Limb (tissue), 2 donors: ENCODE results near the gene TLE6.
"Not testable (repeated sequence)": the region's sequence is repeated elsewhere in the genome, so short reads cannot be mapped to it uniquely, and the experiment has no call there.

Experiments used
- DNase-seq, 2 donors: peaks; one replicate each; pipeline ENCODE4 v3.0.0-alpha.2; 2016; ENCODE audit errors: extremely low spot score in 2 of 2

TLE6 gene

DNA sequence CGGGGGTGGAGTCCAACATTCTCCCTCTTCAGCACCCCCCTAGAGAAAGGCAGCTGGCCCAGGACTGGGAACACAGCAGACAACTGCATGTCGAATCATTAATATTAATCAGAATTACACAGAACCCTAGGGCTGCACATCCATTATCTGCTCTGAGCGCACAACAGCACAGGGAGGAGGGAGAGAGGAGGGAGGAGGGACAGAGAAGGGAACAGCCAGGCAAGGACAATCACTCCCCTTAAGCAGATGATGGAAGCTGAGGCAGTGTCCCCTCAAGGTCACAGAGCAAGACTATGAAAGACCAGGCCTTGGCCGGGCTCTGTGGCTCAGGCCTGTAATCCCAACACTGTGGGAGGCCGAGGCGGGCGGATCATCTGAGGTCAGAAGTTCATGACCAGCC lies 25.7 kb downstream of the TLE6 start:
- DNase-seq: no peak

DNA sequence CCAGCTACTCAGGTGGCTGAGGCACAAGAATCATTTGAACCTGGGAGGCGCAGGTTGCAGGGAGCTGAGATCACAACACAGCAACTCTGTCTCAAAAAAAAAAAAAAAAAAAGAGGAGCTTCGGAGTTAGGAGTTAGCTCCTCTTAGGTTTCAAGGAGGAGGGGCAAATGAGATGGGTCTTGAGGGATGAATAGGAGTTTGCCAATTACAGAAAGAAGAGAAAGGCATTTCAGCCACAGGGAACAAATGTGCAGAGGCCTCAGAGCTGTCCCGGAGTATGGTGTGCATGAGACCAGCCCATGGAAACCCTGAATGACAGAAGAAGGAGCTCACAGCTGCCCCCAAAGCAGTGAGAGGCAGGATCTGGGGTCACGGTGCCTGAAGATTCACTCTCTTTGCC lies 27.2 kb downstream of the TLE6 start:
- no peak for DNase-seq

DNA sequence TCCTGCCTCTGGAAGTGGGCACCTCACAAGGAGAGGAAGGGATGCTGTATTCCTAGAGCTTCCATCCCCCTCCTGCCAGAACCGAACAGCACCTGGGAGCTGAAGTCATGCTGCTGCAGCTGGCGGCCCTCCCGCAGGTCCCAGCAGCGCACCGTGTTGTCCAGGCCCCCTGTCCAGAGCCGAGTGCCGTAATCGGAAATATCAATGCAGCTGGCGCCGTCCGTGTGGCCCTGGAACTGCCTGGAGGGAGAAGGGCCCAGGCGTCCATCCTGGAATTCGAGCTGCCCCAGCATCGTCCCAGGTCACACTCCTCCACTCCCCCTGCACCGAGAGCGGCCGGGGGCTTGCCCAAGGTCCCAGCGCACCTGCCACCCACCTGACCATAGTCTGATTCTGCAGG lies 28.0 kb downstream of the TLE6 start:
- DNase-seq: no peak

DNA sequence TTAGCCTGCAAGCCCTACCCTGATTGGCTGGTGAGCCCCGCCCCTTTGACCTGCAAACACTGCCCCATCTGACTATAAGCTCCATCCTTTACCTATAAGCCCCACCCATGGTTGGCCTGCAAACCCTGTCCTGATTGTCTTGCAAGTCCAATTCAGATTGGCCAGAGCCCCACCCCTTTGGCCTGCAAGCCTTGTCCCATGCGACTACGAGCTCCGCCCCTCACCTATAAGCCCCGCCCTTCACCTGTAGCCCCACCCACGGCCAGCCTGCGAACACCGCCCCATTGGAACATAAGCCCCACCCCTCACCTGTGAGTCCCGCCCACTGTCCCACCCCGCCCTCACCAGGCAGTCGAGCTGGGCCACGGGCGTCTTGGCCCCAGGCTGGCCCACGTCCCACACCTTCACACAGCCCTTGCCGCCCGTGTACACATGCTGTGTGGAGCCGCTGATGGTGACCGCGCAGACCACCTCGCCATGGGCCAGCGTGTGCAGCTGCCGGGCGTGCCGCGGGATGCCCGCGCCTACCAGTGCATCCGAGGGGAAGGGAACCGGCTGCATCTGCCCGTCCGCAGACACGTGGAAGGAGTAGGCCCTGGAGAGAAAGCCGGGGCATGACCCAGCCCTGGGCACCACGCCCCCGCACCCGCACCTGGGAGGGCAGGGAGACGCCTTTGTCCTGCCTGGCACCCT lies 28.9 kb downstream of the TLE6 start:
- DNase-seq: no peak

DNA sequence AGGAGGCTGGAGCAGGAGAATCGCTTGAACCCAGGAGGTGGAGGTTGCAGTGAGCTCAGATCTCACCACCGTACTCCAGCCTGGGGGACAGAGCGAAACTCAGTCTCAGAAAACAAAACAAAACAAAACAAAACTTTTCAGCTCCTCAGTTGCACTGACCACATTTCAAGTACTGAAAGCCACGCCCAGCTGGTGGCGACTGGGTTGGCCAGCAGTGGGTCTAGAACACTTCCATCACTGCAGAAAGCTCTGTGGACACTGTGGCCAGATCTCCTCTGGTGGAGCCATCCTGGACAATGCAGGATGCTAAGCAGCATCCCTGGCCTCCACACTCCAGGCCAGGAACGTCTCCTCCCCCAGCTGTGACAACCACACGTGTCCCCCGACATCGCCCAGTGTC lies 30.6 kb downstream of the TLE6 start:
- no peak for DNase-seq

DNA sequence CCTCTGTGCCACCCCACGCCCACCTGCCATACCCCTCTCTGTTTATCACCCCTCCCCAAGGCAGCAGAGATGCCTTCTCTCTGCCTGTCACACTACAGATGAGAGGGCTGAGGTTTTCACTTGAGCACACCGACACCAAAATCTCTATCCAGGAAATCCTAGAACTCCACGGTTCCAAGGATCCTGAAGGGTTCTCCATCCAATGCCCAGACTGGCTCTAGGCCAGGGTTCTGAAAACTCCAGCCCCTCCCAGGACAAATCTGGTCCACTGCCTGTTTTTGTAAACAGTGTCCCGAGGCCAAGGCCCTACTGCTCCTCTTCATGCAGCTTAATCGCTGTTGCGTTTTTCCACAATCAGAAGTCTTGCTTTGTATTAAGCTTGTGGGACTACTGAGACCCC lies 31.6 kb downstream of the TLE6 start:
- no peak for DNase-seq

DNA sequence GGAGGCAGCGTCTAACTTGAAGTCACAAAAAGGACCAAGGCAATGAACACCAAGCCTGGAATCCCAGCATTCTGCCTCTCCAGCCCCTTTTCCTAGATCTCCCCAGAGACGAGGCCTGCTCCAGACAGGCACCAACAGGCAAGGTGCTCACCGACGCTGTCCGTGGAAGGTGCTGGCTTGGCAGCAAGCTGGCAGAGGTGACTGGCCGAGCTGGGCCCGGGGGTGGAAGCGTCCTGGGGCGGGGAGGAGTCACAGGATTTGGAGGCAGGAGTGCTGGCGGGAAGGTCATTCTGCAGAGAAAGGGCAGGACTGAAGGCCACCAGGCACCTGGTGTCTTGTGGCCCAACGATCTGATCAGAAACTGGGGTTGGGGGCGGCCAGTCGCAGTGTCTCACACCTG lies 33.5 kb downstream of the TLE6 start:
- no peak for DNase-seq

DNA sequence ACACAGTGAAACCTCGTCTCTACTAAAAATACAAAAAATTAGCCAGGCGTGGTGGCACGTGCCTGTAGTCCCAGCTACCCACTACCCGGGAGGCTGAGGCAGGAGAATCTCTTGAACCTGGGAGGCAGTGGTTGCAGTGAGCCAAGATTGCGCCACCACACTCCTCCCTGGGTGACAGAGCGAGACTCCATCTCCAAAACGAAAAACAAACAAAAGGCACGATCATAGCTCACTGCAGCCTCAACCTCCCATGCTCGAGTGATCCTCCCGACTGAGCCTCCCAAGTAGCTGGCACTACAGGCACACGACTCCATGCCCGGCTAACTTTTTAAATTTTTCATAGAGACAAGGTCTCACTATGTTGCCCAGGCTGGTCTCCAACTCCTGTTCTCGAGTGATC lies 34.7 kb downstream of the TLE6 start:
- DNase-seq: not testable (repeated sequence)

DNA sequence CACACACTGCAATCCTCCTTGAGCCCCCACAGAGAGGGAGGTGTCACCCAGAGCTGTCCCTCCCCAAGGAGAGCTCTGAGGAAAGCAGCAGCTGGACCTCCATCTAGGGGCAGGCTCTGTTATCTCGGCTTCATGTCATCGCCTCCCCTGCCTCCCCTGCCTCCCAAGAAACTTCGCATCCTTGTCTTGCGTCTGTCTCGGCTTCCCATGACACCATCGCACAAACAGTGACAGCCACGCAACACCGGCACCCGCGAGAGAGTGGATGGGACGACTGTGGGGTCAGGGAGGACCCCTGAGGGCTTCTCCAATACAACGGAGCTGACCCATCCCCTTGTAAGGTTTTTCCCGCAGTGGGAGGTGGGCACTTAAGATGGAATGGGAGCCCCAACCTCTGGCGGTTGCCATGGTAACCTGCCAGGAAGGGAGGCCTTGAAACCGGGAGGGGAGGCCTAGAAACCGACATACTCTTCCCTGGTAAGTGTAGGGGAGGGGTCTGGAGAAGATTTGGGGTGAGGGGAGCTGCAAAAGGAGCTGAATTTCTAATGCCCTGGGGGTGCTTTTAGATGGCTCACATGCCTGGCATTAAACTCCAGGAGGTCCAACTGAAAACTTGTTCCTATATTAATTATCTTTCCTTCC lies 35.4 kb downstream of the TLE6 start:
- DNase-seq: no peak

DNA sequence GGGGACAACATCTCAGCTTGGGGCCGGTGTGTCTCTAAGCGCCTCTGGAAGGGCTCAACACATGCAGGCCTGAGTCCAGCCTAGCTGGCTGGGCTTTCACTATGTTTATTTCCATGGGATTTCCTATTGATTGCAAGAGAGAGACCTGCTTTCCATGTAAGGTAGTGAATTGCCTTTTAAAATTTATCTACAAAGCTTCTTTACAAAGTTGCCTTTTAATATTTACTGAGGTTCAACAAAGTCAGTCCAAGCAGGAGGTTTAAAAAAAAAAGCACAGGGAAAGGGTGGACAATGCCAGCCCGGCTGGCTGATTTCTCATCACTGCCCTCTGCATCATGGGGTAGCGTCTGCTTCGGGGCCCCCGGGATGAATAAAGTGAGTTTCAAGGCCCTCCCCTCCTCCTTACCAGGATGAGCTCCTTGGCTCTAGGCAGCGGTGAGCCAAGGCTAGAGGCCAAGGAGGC lies 35.9 kb downstream of the TLE6 start:
- no peak for DNase-seq

DNA sequence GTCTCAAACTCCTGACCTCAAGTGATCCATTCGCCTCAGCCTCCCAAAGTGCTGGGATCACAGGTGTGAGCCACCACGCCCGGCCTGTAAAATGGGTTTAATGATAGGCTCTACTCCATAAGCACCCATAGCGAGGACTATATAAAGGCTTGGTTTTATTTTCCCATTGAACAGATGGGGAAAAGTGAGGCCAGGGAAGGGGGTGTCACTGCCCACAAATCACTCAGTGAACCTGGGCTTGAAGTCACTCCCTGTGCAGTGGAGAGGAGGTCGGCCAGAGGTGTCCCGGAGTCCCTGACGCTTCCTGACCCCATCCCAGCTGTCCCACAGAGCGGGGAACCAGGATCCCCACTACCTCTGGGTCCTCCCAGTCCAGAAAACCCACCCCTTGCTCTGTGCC lies 36.8 kb downstream of the TLE6 start:
- DNase-seq: no peak

DNA sequence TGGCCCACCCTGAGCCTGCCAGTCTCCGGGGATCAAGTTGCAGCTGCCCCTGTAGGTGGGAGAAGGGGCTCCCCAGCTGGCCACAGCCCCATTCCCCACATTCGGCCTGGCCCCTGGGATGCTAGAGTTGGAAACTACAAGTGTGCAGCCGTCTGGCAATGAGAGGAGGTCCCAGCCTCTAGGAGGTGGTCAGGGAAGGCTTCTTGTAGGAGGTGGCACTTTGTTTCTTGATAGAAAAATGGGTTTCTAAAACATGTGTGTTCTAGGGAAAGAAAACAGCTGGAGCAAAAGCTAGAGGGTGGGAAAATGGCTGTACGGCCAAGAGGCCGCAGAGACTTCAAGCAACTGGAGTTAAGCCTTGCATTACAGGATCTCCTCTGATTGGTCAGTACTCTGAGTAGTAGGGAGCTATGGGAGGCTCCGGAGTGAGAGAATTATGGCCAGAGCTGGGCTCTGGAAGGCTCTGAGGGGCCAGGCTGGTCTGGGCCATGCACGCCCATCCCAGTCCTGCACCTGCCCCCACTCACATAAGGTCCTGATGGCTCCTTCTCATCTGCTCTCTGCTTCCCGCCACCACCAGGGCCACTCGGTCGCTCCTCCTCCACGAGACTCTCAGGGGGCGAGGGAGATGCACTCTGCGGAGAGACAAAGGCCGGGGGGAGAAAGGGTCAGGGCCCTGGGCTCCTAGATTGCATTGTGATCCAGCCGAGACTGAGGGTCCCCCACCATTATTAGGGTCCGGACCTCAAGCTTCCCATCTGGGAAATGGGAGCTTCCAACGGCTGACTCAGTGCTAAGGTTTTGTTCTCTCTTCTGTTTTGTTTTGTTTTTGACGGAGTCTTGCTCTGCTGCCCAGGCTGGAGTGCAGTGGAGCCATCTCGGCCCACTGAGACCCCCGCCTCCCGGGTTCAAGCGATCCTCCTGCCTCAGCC lies 38.0 kb downstream of the TLE6 start:
- no peak for DNase-seq

DNA sequence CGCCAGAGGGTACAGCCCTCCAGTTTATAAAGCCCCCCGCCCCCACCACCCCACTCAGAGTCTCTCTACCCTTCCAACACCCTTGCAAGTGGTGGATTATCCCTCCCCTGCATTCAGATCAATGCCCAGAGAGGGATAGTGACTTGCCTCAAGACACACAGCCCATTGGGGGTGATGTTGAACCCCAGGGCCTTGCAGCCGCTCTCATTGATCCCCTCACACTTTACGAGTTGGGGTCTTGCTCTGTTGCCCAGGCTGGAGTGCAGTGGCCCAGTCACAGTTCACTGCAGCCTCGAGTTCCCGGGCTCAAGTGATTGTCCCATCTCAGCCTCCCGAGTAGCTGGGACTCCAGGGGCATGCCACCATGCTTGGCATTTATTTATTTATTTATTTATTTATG lies 40.6 kb downstream of the TLE6 start:
- no peak for DNase-seq

DNA sequence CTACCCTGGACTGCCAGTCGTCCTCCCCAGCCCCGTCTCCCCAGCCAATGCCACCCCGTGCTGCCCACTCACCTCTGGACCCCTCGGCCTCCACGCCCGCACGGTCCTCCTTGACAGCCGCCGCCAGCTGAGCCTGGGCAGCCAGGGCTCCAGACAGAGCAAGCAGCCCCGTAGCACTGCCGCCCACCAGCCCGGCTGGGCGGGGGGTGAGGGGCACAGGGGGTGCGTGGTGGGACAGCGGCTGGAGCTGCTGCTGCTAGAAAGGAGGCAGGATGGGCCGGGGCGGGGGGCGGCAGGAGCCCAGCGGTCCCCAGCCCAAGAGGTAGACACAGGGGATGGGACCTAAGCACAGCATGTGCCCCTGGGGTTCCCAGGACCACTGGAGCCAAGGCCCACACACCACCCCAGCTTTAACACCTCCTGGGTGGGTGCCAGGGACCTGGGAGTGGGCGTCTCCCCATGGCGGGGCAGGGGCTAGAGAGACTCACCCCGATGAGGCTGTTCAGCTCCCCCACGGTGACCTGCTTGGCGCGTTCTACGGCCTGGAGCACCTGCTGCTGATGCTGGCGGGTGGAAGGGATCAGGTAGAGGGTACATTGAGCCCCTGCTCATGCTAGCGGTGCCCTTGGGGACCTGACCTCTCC lies 42.0 kb downstream of the TLE6 start:
- DNase-seq: no peak

DNA sequence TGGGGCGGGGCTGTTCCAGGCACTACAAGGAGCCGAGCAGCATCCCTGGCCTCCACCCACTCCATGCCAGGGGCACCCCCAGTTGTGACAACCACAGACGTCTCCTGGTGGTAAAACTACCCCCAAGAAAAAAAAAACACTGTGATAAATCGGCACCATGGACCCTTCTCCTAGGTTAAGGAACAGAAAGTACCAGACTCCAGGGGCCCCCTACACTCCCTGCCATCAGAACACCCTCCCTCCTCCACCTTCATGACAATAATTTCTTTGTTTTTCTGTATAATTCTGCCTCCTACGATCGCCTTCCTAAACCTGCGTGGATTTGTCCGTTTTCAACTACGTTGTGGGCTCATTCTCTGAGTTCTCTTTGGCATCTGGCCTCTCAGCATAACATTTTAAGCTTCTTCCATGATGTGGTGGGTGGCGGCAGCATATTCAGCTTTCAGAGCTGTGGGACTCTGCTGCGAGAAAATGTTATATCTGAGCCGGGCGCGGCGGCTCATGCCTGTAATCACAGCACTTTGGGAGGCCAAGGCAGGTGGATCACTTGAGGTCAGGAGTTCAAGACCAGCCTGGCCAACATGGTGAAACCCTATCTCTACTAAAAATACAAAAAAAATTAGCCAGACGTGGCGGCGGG lies 43.1 kb downstream of the TLE6 start:
- DNase-seq: no peak

DNA sequence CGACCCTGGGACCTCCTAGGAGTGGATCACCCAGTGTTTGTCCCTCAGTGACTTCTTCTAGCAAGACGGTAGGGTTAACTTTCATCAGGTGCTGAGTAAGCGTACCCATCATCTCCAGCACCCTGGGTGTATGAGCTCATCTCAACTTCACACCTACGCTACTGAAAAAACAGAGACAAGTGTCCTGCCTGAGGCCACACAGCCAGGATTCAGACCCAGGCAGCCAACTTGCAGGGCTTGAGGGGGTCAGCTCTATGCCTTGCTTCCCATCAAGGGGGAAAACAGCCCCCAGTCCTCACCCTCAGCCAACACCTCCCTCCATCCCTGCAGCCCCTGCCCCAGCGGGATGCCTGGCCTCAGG lies 47.1 kb downstream of the TLE6 start:
- DNase-seq: no peak

DNA sequence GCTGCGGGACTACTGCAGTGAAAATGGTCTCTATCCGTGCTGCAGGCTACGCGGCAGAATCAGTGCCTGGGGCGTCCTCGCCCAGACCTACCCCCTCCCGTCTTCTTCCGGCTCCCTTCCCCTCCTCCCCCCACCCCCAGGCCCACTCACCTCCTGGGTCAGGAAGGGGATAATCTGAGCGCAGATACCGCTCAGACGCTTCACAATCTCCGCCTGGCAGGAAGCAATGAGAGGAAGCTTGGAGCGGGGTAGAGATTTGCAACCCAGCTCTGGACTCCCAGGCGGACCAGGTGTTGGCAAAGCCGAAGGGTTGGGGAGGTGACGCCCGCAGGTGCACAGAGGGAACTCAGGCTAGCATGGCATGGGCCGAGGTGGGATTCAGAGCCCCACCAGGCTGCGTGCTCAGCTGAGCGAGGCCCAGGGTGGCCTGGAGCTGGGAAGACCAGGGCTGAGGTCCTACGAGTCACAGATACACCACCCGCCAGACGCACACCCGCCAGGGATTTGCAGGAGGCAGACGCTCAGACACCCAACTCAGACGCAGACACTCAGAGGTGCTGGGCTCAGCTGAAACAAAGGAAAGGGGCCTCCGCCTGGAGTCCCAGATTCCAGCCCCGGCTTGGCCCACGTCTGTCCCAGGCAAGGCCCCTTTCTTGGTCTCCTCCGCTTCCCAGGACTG lies 47.6 kb downstream of the TLE6 start:
- DNase-seq: no peak

DNA sequence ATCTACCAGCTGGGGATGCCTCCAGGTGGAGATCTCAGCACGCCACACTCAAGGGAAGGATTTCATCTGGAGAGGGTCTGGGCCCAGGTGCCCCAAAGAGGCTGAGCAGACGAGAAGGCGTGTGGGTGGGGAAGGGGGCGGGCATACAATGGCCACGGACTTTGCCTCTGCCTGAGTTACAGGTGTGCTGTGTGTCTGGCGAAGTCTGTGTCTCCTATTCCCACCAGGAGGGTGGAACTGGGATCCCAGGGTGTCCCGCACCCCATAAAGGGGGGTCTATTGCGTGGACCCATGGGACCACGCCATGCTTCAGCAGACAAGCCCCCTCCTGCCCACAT lies 48.2 kb downstream of the TLE6 start:
- DNase-seq: no peak

DNA sequence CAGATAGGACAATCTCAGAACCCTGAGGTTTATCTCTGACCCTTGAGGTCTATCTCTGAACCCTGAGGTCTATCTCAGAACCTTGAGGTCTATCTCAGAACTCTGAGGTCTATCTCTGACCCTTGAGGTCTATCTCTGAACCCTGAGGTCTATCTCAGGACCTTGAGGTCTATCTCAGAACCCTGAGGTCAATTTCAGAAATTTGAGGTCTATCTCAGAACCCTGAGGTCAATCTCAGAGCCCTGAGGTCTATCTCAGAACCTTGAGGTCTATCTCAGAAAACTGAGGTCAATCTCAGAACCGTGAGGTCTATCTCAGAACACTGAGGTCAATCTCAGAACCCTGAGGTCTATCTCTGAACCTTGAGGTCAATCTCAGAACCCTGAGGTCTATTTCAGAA lies 49.4 kb downstream of the TLE6 start:
- DNase-seq: no peak

DNA sequence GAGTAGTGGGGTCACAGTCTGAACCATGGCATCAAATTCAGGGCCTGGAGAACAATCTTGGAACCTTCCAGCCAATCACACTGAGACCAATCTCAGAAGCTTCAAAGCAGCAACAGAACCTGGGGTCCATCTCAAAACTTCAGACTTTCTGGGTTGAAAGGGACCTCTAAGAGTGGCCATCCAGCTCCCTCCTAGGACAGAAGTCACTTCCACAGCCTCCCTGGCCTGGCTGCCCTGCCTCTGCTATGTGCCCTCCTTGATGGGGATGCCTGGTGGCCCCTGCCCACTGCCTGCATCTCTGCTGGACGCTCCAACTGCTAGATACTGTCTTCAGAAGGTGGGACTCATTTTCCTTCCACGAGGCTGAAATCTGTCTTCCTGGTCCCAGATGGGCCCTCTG lies 49.9 kb downstream of the TLE6 start:
- DNase-seq: no peak

DNA sequence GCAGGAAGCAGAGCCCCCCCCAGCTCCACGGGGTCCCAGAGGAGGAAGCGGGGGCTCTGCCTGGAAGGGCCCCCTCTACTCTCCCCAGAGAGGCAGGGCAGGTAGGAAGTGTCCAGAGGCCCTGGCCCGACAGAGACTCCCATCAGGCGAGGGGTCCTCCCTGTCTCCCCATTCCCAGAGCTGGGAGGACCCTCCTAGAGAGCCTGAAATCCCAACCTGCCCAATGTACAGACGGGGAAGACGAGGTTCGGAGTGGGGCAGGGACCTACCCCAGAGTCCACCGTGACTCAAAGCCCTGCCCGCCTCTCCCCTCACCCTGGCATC lies 50.6 kb downstream of the TLE6 start:
- no peak for DNase-seq
